Measurements from ENCODE around the gene BPIFB4. TPM values are rescaled to one million over a fixed set of nuclear protein-coding genes. Genes with fewer than 3 reads are reported as not detected.
"Not testable (repeated sequence)": the region's sequence is repeated elsewhere in the genome, so short reads cannot be mapped to it uniquely, and the experiment has no call there.

The BPIFB4 gene
- total RNA-seq, result not detected
- long read RNA-seq, result 0 reads

GRCh38 chr20:33079259-33079658, at the start of gene BPIFB4:
BPIFB4 (plus strand) TSS chr20:33079643; CDS start chr20:33081527, 1,884 bp downstream.
- DNase-seq, result no peak
- ATAC-seq, result no peak
- intact Hi-C loops (cut with DNase I), result no loop called here

GRCh38 chr20:33030076-33030475, 49.4 kb upstream of the BPIFB4 start:
- intact Hi-C loops (cut with DNase I), result no loop called here
- ATAC-seq (no peak), DNase-seq (no peak)

GRCh38 chr20:33030569-33030968, 48.9 kb upstream of the BPIFB4 start:
- ATAC-seq, result no peak
- intact Hi-C loops (cut with DNase I), result no loop called here
- DNase-seq, result no peak

GRCh38 chr20:33031531-33031930, 47.9 kb upstream of the BPIFB4 start, which contains the start of gene BPIFB6:
BPIFB6 (plus strand) TSS chr20:33031648; CDS start chr20:33031648, 0 bp downstream.
- ATAC-seq (no peak), DNase-seq (no peak)
- intact Hi-C loops (cut with DNase I), result no loop called here

GRCh38 chr20:33032555-33032954, 46.9 kb upstream of the BPIFB4 start:
- DNase-seq (no peak), ATAC-seq (no peak)
- intact Hi-C loops (cut with DNase I), result no loop called here

GRCh38 chr20:33033381-33033780, 46.1 kb upstream of the BPIFB4 start:
- no peak for ATAC-seq
- intact Hi-C loops (cut with DNase I), result no loop called here

GRCh38 chr20:33034115-33034514, 45.3 kb upstream of the BPIFB4 start:
- no peak for DNase-seq
- intact Hi-C loops (cut with DNase I), result no loop called here
- no peak for ATAC-seq

More at GRCh38 chr20:33033381-33033780, 46.1 kb upstream of the BPIFB4 start:
- DNase-seq, result no peak

GRCh38 chr20:33034901-33035492, 44.4 kb upstream of the BPIFB4 start:
- intact Hi-C loops (cut with DNase I), result no loop called here
- ATAC-seq (no peak), DNase-seq (no peak)

GRCh38 chr20:33037456-33037855, 42.0 kb upstream of the BPIFB4 start:
- intact Hi-C loops (cut with DNase I), result no loop called here
- ATAC-seq (no peak), DNase-seq (no peak)

- no peak for ATAC-seq
- intact Hi-C loops (cut with DNase I), result no loop called here
These were observed 41.2 kb upstream of the BPIFB4 start for GRCh38 chr20:33038243-33038642.

GRCh38 chr20:33042430-33042829, 37.0 kb upstream of the BPIFB4 start:
- DNase-seq, result no peak
- ATAC-seq, result no peak
- intact Hi-C loops (cut with DNase I), result no loop called here

More at GRCh38 chr20:33038243-33038642, 41.2 kb upstream of the BPIFB4 start:
- no peak for DNase-seq

GRCh38 chr20:33042983-33043730, 36.3 kb upstream of the BPIFB4 start:
- ATAC-seq, result no peak
- no peak for DNase-seq
- intact Hi-C loops (cut with DNase I), result no loop called here

- intact Hi-C loops (cut with DNase I), result no loop called here
- no peak for DNase-seq
- ATAC-seq, result no peak
These were observed 35.7 kb upstream of the BPIFB4 start for GRCh38 chr20:33043731-33044181.

GRCh38 chr20:33045129-33045721, 34.2 kb upstream of the BPIFB4 start:
- DNase-seq; intact Hi-C loops (cut with DNase I); ATAC-seq: not testable (repeated sequence)

GRCh38 chr20:33046412-33046811, 33.0 kb upstream of the BPIFB4 start:
- intact Hi-C loops (cut with DNase I), result no loop called here
- DNase-seq (no peak), ATAC-seq (no peak)

GRCh38 chr20:33051333-33051732, 28.1 kb upstream of the BPIFB4 start:
- no peak for DNase-seq
- intact Hi-C loops (cut with DNase I), result no loop called here
- ATAC-seq, result no peak

GRCh38 chr20:33053291-33054106, 25.9 kb upstream of the BPIFB4 start, which contains the start of gene BPIFB3:
BPIFB3 (plus strand) TSS chr20:33053903; CDS start chr20:33055436, 1,533 bp downstream.
- ATAC-seq, result no peak
- no peak for DNase-seq
- intact Hi-C loops (cut with DNase I), result no loop called here

GRCh38 chr20:33054381-33054780, 25.1 kb upstream of the BPIFB4 start:
- DNase-seq, result no peak
- intact Hi-C loops (cut with DNase I), result no loop called here
- no peak for ATAC-seq

GRCh38 chr20:33054791-33055190, 24.7 kb upstream of the BPIFB4 start:
- ATAC-seq (no peak), DNase-seq (no peak)
- intact Hi-C loops (cut with DNase I), result no loop called here
